Raji (cell line): ENCODE results near the gene SLIT3.

Experiments used
- POLR2A ChIP-seq: IDR thresholded peaks from 2 replicates; pipeline ENCODE4 v1.6.1; 2011; ENCODE audit warnings: low read depth, low read length, control low read depth; ENCODE audit not compliant: insufficient read depth

The SLIT3 gene

DNA sequence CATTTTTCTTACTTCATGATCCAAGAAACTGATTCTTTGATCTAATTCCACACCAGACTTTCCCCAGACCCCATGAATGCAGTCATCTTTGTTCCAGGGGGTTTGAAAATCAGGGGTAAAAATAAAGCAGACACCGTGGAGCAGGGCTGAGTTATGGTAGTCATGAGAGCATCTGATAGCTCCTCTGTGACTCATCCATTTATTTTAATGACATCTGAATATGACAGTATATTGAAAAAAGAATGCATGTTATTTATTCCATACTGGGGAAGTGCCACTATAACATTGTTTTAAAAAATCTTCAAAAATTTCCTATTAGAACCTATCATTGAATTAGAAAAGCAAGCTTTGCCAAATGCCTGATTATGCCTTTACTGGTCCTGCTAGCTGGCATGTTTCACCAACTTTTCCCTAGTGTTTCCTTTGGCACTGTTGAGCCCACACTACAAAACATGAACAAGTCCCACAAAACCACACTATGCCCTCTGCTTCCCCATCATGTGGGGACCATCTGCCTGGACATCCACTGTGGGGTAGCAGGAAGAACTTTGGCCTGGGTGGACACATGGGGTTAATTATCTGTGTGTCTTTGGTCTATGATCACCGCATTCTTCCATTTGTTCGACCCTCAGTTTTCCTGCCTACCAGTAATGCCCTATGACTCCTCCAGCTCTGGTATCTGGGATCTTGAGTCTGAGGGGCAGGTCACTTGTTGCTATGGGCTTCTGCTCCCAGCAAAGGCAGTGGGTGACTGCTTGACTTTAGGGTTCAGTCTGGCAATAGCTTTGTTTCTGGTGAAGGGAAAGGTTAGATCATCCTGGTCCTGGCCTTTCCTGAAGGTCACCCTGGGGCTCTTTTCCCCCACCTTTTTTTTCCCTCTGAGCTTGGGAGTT is 639.1 kb downstream of the SLIT3 start:
- TF ChIP-seq POLR2A = no peak

DNA sequence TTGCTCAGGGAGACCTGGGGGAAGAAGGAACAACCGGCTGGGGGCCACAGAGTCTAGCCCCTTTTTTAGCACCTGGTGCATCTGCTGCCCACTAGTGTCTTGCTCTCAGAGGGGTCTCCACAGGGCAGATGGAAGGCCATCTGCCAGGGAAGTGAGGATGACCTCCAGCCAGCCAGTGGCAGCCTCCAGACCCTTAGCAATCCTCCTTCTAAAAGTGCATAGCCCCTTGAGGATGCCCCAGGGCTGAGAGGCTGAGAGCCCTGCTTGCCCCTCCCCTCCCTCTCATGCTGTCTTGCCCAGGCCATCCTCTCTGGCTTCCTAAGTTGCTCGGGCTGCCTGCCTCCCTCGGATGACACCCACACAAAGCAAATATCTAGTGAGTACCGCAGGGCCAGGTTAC is 640.2 kb downstream of the SLIT3 start:
- TF ChIP-seq POLR2A = no peak

DNA sequence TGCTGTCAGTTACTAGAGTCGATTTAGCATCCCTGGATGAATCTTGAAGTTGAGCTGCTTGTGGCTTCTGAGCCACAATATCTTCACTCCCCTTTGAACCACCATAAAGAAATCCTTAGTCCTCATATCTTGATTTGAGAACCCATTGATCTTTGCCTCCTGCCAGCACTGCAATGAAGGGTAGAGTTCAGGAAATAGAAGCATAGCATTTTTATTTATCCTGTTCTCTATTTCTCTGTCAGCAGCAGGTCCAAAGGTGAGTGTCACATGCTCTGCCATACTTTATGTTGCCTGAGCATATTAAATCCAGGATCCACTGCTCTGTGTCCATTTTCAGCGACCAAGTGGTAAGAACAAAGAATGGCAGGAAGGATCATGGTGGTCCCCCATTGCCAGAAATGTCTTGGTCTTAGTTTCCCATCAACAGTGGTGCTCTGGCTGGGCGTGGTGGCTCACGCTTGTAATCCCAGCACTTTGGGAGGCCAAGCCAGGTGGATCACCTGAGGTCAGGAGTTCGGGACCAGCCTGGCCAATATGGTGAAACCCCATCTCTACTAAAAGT is 641.6 kb downstream of the SLIT3 start:
- TF ChIP-seq POLR2A = no peak

DNA sequence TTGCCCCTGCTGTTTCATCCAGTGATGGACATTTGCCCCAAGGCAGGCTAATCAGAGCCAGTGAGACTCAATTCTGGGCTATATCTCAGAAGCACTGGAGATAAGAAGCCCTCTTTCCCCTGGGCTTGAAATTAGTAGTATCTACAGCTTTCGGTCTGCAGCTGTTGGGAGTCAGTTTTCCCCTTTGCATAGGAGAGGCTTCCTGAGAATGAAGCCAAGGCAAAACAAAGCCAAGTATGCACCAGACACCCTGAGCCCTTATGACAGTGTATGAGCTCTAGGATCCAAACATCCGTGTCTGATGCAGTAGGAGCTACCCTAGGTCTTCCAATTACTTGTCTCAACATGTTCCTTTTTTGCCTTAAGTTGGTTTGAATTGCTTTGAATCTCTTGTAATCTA is 642.5 kb downstream of the SLIT3 start:
- TF ChIP-seq POLR2A = no peak

DNA sequence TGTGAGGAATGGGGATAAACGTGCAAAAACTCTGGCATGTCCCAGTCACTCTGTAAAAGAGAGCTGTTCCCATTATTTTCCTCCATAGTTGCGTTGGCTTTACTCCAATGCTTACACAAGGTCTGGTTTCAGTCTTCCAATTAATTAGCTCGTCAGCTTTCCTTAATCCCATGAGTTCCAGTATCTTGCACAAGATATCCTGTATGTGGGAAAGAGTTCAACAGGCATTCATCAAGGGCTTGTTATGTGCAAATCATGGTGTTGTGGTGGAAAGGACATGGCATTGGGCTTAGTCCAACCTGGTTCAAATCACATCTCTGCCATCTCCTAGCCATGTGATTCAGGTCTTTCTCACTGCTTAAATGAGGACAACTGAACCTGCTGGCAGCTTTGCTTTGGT is 644.3 kb downstream of the SLIT3 start:
- TF ChIP-seq POLR2A = no peak

DNA sequence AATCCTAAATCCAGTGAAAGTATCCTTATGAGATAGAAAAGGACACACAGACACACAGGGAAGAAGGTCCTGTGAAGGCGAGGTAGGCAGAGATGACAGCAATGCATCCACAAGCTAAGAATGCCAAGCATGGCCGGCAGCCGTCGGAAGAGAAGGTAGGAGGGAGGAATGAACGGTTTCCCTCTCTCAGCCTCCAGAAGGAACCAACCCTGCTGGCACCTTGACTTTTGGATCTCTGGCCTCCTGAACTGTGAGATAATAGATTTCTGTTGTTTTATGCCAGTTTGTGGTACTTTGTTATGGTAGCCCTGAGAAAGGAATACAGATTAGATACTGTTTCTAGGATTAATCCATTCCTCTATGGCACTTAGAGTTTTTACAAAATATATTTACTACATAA is 645.6 kb downstream of the SLIT3 start:
- TF ChIP-seq POLR2A = no peak

DNA sequence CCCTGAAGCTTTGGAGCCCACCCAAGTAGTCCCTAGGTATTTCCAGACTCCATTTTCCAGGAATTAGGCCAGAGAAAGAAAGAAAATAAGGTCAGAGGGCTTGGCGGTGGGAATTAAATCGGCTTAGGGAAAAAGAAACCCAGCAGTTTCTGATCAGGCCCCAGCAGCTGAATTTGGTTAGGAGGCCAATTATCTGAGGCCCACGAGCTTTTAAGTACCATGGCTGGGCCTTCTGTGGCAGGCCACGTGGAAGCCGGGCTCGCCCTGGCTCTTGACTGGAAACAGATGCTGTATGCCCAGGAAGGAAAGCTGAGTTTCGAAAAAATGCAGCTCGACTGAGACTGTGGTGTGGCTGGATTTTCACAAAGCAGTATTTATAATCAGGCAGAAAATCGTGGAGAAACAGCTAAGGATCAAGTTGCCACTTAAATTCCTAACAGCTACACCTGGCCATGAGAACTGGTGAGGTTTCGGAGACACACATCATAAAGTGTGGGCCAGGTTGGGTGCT is 646.7 kb downstream of the SLIT3 start:
- no peak for TF ChIP-seq POLR2A

DNA sequence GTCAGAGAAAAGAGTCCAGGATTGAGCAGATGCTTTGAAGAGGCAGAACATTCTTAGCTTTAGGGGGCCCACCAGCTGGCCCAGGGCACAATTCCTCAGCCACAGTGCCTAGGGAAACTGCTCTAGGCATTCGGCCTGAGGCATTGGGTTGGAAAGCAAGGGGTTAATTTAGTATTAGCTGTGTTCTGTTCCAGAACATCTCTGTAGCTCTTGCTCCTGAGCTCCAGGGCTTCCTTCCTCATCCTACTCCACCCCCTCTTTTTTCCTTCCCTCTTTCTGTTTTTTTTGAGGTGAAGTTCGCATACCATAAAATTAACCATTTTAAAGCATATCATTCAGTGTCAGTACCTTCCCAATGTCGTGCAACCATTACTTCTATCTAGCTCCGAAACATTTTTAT is 647.3 kb downstream of the SLIT3 start:
- TF ChIP-seq POLR2A = no peak

DNA sequence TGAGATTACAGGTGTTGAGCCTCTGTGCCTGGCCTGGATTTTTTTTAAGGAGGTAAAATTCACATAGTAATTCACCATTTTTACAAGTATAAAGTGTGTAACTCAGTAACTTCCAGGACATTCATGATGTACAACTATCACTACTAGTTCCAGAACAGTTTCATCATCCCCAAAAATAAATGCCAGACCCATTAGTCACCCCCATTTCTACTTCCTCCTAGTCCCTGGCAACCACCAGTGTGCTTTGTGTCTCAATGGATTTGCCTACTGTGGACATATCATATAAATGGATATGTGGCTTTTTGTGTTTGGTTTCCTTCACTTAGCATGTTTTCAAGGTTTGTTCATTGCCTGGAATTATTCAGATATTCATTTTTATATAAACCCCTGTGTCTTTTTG is 649.3 kb downstream of the SLIT3 start:
- TF ChIP-seq POLR2A = no peak

DNA sequence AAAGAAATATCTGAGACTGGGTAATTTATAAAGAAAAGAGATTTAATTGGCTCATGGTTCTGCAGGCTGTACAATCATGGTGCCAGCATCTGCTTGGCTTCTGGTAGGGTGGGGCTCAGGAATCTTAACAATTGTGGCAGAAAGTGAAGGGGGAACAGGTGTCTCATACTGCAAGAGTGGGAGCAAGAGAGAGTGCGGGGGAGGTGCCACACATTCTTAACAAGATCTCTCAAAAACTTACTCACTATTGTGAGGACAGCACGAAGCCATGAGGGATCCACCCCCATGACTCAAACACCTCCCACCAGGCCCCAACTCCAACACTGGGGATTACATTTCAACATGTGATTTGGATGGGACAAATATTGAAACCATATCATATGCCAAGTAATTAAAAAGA is 651.6 kb downstream of the SLIT3 start:
- no peak for TF ChIP-seq POLR2A

DNA sequence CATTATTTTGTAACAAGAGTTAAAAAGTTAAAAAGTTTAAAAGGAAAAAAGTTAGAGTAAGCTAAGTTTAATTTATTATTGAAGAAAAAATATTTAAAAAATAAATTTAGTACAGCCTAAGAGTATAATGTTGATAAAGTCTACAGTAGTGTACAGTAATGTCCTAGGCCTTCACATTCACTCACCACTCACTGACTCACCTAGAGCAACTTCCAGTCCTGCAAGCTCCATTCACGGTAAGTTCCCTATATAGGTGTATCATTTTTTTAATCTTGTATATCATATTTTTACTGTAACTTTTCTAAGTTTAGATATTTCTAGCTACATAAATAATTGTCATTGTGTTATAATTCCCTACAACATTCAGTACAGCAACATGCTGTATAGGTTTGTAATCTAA is 652.4 kb downstream of the SLIT3 start:
- TF ChIP-seq POLR2A = no peak

DNA sequence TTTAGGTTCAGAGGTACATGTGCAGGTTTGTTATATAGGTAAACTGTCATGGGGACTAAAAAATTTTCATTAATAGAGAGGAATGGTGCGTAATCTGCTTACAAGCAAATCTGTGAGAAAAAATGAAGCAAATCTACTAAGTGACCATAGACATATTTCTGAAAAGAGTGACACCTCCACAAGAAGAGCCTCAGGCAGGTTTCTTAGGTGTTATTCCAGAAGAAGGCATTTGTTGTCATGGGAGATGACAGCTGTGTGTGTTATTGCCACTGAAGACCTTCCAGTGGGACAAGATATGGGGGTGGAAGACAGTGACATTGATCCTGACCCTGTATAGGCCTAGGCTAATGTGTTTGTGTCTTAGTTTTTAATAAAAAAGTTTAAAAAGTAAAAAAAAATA is 652.9 kb downstream of the SLIT3 start:
- TF ChIP-seq POLR2A = no peak

DNA sequence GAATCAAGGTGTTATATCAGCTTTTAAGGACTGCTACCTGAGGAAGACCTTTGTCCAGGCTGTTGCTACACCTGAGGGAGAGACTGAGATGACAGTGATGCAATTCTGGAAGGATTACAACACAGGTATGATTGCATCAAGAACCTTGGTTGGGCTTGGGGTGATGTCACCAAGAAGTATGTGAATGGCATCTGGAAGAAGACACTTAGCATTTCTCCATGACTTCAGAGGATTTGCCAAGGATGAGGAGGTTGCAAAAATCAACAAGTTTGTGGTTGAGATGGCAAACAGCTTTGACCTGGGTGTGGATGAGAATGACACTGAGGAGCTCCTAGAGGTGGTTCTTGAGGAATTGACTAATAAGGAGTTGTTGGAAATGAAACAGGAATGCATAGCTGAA is 653.9 kb downstream of the SLIT3 start:
- TF ChIP-seq POLR2A = no peak

DNA sequence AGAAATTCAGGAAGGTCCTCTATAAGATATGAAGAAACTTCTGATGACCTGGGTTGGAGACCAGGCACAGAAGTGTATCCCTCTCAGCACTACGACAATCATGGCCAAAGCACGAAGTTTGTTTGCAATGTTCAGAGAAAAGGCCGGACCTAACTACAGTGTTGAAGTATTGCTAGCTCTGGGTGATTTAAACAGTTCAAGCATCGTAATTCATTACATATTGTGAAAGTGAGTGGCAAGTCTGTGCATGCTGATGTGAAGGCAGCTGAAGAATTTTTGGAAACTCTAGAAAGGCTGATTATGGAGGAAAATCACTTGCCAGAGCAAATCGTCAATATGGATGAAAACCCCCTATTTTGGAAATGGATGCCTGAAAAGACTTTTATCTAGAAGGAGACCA is 654.6 kb downstream of the SLIT3 start:
- no peak for TF ChIP-seq POLR2A

DNA sequence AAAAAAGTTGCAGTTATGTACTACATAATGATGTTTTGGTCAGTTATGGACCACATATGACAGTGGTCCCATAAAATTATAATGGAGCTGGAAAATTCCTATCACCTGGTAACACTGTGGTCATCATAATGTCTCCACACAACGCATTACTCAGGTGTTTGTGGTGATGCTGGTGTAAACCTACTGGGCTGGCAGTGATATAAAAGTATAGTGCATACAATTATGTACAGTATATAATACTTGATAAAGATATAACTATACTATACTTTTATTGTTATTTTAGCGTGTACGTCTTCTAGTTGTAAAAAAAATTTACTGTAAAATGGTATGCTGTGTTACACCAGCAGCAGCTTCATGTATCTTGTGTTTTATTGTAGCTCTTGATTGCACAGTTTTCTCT is 655.7 kb downstream of the SLIT3 start:
- no peak for TF ChIP-seq POLR2A

DNA sequence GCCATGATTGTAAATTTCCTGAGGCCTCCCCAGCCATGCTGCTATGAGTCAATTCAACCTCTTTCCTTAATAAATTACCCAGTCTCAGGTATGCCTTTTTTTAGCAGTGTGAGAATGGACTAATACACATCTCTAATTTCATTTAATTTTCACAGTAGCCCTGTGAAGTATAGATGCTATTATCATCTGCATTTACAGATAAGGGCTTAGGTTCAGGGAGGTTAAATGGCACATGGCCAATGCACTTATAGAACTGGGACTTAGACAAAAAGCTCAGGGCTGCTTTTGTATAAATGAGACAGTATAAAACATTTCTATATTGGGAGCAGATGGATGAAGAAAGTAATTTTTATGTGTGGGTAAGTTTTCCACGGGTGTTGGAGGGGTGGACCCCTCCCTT is 658.9 kb downstream of the SLIT3 start:
- TF ChIP-seq POLR2A = no peak
